Astrocyte of the spinal cord (primary cell): ENCODE data around the gene TTC28.
"Not testable (repeated sequence)": the region's sequence is repeated elsewhere in the genome, so short reads cannot be mapped to it uniquely, and the experiment has no call there.

Source experiments
- DNase-seq: peaks from one replicate; pipeline ENCODE4 v3.0.0; 2011; ENCODE audit warnings: low read depth, low spot score
- H3K4me3 ChIP-seq: 2 replicates; pipeline ENCODE4 v1.5.1; 2011; ENCODE audit warnings: low read depth, mild to moderate bottlenecking, low read length, moderate library complexity
- CTCF ChIP-seq: IDR thresholded peaks from 2 replicates; pipeline ENCODE4 v1.5.1; 2012; ENCODE audit warnings: low read depth, mild to moderate bottlenecking, low read length, inconsistent platforms
- in situ Hi-C: cut with HindIII; loops from 2 replicates; pipeline ENCODE4 v1.10.0; 2017; ENCODE audit warnings: low sequenced_read_pairs

TTC28 gene

GRCh38 chr22:28576162-28576561 lies 103.5 kb downstream of the TTC28 start:
- in situ Hi-C loops = no loop called here
- no peak overlapping the region for H3K4me3 ChIP-seq
- no peak for DNase-seq
- no peak for TF ChIP-seq CTCF

GRCh38 chr22:28574159-28574788 lies 105.4 kb downstream of the TTC28 start:
- in situ Hi-C loops = no loop called here
- DNase-seq = no peak
- no peak for TF ChIP-seq CTCF
- H3K4me3 ChIP-seq = no peak overlapping the region

DNA sequence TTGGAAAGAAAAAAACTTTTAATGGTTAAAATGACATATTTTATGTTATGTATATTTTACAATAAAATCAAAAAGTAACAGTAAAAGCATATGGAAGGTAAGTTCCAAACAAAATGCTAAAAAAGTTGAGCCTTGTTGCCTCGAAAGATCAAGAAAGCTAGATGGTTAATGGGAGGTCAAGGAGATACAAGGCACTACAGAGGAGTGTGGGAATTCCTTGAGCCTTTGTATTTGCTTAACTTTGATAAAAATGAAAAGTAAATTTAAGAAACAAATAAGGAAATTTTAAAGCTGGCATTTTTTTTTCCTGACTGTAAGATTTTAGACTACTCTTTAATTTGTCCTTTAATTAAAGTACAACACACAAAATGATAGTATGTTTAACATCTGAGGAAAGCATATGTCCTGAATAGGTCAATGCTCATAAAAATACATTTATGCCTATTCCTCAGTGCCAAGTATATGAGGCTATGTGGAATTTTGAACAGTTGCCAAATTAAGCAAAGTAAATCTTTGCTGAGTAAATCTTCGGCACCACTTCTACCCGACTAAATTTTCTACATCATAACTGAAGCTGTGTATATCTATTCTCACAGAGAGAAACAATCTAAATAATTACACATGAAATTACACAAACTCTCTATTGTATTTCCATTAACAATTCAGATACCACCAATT lies 108.8 kb downstream of the TTC28 start:
- no peak for TF ChIP-seq CTCF
- in situ Hi-C loops = no loop called here
- DNase-seq = no peak
- H3K4me3 ChIP-seq = no peak overlapping the region

- H3K4me3 ChIP-seq, in situ Hi-C loops, DNase-seq: not testable (repeated sequence)
These were observed 110.7 kb downstream of the TTC28 start for GRCh38 chr22:28568974-28569373.

- TF ChIP-seq CTCF = no peak
These were observed 111.5 kb downstream of the TTC28 start for GRCh38 chr22:28568099-28568498.

DNA sequence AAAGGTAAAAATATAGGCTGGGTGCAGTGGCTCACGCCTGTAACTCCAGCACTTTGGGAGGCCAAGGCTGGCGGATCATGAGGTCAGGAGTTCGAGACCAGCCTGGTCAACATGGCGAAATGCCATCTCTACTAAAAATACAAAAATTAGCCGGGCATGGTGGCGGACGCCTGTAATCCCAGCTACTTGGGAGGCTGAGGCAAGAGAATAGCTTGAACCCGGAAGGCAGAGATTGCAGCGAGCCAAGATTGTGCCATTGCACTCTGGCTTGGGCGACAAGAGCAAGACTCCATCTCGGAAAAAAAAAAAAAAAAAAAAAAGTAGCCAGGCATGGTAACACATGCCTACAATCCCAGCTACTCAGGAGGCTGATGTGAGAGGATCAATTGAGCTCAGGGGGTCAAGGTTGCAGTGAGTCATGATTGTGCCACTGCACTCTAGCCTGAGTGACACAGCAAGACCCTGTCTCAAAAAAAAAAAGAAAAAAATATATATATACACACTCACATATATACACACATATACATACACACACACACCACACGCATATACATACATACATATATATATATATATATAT lies 112.6 kb downstream of the TTC28 start:
- H3K4me3 ChIP-seq, DNase-seq, in situ Hi-C loops: not testable (repeated sequence)

More at GRCh38 chr22:28568099-28568498, 111.5 kb downstream of the TTC28 start:
- no peak for DNase-seq
- in situ Hi-C loops = no loop called here
- H3K4me3 ChIP-seq = no peak overlapping the region

DNA sequence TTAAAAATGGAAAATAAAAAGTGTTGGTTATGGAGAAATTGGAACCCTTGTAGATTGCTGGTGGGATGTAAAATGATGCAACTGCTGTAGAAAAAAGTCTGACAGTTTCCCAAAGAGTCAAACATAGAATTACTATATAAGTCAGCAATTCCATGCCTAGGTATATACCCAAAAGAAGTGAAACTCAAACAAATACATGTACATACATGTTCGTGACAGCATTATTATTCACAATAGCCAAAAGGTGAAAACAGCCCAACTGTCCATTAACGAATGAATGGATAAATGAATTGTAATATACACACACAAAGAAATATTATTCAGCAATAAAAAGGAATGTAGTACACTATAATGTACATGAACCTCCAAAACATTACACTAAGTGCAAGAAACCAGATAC lies 116.0 kb downstream of the TTC28 start:
- no peak for TF ChIP-seq CTCF
- no peak overlapping the region for H3K4me3 ChIP-seq
- in situ Hi-C loops = no loop called here
- DNase-seq = no peak
